ENCODE results near the gene PIBF1.

- TF ChIP-seq CTCF (IDR thresholded peaks at IDR 0.05) (no peak), POLR2AphosphoS5 (IDR thresholded peaks at IDR 0.05) (no peak)
Observed at GRCh38 chr13:72890546-72890945, 108.6 kb downstream of the PIBF1 start.
